Prostate gland (tissue), 2 donors: ENCODE data around the gene TBL2. TPM values are rescaled to one million over a fixed set of nuclear protein-coding genes. Genes with fewer than 3 reads are reported as not detected.
"Not testable (repeated sequence)": the region's sequence is repeated elsewhere in the genome, so short reads cannot be mapped to it uniquely, and the experiment has no call there.

Source experiments
- DNase-seq: peaks from one replicate; pipeline ENCODE4 v3.0.0-alpha.2; 2019; ENCODE audit warnings: low spot score
- H3K27ac ChIP-seq, 2 donors: fragments of 200-600 bp; sonication (generic); 2 replicates each; pipeline ENCODE4 v1.5.1; 2017 to 2019
- H3K27me3 ChIP-seq: fragments of 200-600 bp; sonication (generic); replicated peaks from 2 replicates; pipeline ENCODE4 v1.5.1; 2019; ENCODE audit not compliant: insufficient read depth
- H3K36me3 ChIP-seq, 2 donors: fragments of 200-600 bp; sonication (generic); 1 replicate in 1 of 2; 2 replicates in 1 of 2; pipeline versions ENCODE4 v1.5.1 to v1.8.1; 2017 to 2019
- H3K4me1 ChIP-seq: fragments of 200-600 bp; sonication (generic); replicated peaks from 2 replicates; pipeline ENCODE4 v1.5.1; 2019
- H3K4me3 ChIP-seq, 2 donors: fragments of 200-600 bp; sonication (generic); 2 replicates each; pipeline ENCODE4 v1.5.1; 2017 to 2019
- H3K9me3 ChIP-seq: fragments of 200-600 bp; sonication (generic); 2 replicates; pipeline ENCODE4 v1.5.1; 2017
- POLR2A ChIP-seq: fragments of 450-650 bp; IDR thresholded peaks from one replicate; pipeline ENCODE4 v1.6.1; 2016; ENCODE audit warnings: antibody characterized with exemption, mild to moderate bottlenecking
- POLR2AphosphoS5 ChIP-seq: sonication (generic); formaldehyde crosslinking; IDR thresholded peaks from one replicate; pipeline ENCODE4 v1.6.1; 2017; ENCODE audit warnings: antibody characterized with exemption
- WGBS: methylation state at CpG from one replicate; pipeline ENCODE4 v1.1.5; 2018; 5-methylcytosine and 5-hydroxymethylcytosine counted together
- intact Hi-C: fragments of 100-400 bp; cut with DNase I; formaldehyde crosslinking; loops from one replicate; pipeline ENCODE4 v1.14.2; 2022
- total RNA-seq, 2 donors: library from RNA; depleted of rRNA; stranded (reverse); fragments of >200 nt; gene quantifications; one replicate each; pipeline ENCODE4 v1.1.0, GENCODE V29; 2016
- TF ChIP-seq, protein P1 (sequence below), 4 experiments: fragments of 200-600 bp in 2 of 4; fragments of 450-650 bp in 2 of 4; sonication (generic) in 2 of 4; IDR thresholded peaks; 1 replicate in 3 of 4; 2 replicates in 1 of 4; pipeline ENCODE4 v1.5.1; 2016 to 2019; ENCODE audit warnings: antibody characterized with exemption in 4 of 4, mild to moderate bottlenecking in 2 of 4, moderate library complexity in 2 of 4

TBL2 gene
- total RNA-seq, 2 donors from 2014 or later = 73.5 to 112 TPM

GRCh38 chr7:73547841-73548240 is 30.5 kb downstream of the TBL2 start:
- no peak for DNase-seq
- H3K27ac ChIP-seq = no peak overlapping the region
- H3K27me3 ChIP-seq = no peaks in the 10 kb centered on the region
- H3K4me1 ChIP-seq = no peaks in the 10 kb centered on the region
- no peak overlapping the region for H3K4me3 ChIP-seq
- TF ChIP-seq POLR2A (no peak), POLR2AphosphoS5 (no peak)
- TF ChIP-seq, protein P1, sequence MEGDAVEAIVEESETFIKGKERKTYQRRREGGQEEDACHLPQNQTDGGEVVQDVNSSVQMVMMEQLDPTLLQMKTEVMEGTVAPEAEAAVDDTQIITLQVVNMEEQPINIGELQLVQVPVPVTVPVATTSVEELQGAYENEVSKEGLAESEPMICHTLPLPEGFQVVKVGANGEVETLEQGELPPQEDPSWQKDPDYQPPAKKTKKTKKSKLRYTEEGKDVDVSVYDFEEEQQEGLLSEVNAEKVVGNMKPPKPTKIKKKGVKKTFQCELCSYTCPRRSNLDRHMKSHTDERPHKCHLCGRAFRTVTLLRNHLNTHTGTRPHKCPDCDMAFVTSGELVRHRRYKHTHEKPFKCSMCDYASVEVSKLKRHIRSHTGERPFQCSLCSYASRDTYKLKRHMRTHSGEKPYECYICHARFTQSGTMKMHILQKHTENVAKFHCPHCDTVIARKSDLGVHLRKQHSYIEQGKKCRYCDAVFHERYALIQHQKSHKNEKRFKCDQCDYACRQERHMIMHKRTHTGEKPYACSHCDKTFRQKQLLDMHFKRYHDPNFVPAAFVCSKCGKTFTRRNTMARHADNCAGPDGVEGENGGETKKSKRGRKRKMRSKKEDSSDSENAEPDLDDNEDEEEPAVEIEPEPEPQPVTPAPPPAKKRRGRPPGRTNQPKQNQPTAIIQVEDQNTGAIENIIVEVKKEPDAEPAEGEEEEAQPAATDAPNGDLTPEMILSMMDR (IDR thresholded peaks at IDR 0.05) = no peak
- intact Hi-C loops = no loop called here
- H3K9me3 ChIP-seq = no peaks in the 10 kb centered on the region
- 93% methylated on average over 9 of the region's 9 CpGs for WGBS
- H3K36me3 ChIP-seq = no peaks in the 10 kb centered on the region

GRCh38 chr7:73544678-73545077 is 33.7 kb downstream of the TBL2 start:
- intact Hi-C loops = no loop called here
- no peak overlapping the region for H3K4me3 ChIP-seq
- no peaks in the 10 kb centered on the region for H3K4me1 ChIP-seq
- no peak for DNase-seq
- 98% methylated on average over 2 of the region's 2 CpGs for WGBS
- H3K27ac ChIP-seq = no peak overlapping the region
- TF ChIP-seq POLR2AphosphoS5 (no peak), POLR2A (no peak)
- TF ChIP-seq, protein P1 (IDR thresholded peaks at IDR 0.05) = no peak
- no peaks in the 10 kb centered on the region for H3K27me3 ChIP-seq
- peaks cover 1 to 4% of the 10 kb centered on the region in 2 donors for H3K36me3 ChIP-seq
- H3K9me3 ChIP-seq = no peaks in the 10 kb centered on the region

DNA sequence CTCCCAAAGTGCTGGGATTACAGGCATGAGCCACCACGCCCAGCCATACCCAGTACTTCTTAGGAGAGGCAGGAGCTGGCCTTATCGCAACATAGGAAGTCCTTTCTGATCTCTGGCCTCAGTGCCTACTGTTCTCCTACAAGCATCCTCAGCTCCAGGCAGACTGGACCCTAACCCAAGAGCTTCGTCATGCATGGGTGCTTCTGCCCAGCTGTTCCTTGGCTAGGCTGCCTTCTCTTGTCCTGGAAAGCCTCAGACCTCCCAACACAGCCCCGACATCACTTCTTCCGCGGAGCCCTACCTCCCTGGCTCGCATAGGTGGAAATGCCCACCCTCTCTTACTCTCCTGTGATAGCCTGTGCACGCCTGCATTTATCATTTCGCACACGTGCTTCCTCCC is 36.7 kb downstream of the TBL2 start:
- no peak for TF ChIP-seq POLR2AphosphoS5
- no peak for TF ChIP-seq POLR2A
- TF ChIP-seq, protein P1 (IDR thresholded peaks at IDR 0.05) = no peak
- intact Hi-C loops = no loop called here
- H3K9me3 ChIP-seq = no peaks in the 10 kb centered on the region
- 94% methylated on average over 10 of the region's 10 CpGs for whole genome bisulfite sequencing
- H3K4me1 ChIP-seq = no peaks in the 10 kb centered on the region
- H3K27ac ChIP-seq = no peak overlapping the region
- peaks cover 14 to 29% of the 10 kb centered on the region in 2 donors for H3K36me3 ChIP-seq
- no peaks in the 10 kb centered on the region for H3K27me3 ChIP-seq
- DNase-seq = no peak
- H3K4me3 ChIP-seq = no peak overlapping the region

- Histone ChIP-seq H3K4me1 (no peaks in the 10 kb centered on the region), H3K36me3 (peaks cover 15 to 38% of the 10 kb centered on the region in 2 donors), H3K27me3 (no peaks in the 10 kb centered on the region), H3K9me3 (no peaks in the 10 kb centered on the region), H3K4me3 (no peak overlapping the region), H3K27ac (no peak overlapping the region)
- no peak for DNase-seq
- intact Hi-C loops = no loop called here
- 89% methylated on average over 13 of the region's 13 CpGs for WGBS
- no peak for TF ChIP-seq POLR2A
These were observed 38.7 kb downstream of the TBL2 start for GRCh38 chr7:73539709-73540108.

DNA sequence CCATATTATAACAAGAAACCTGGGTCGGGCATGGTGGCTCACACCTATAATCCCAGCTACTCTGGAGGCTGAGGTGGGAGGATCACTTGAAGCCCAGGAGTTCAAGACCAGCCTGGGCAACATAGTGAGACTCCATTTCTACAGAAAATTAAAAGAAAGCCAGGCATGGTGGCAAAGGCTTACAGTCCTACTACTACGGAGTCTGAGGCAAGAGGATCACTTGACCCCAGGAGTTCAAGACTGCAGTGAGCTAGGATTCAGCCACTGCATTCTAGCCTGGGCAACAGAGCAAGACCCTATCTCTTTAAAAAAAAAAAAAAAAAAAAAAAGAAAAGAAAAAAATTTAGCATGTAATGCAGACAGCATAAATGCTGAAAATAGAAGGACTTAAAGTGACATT is 39.9 kb downstream of the TBL2 start:
- H3K27ac ChIP-seq, H3K4me1 ChIP-seq, H3K27me3 ChIP-seq, H3K9me3 ChIP-seq, H3K4me3 ChIP-seq, DNase-seq, intact Hi-C loops: not testable (repeated sequence)
- peaks cover 15 to 38% of the 10 kb centered on the region in 2 donors for H3K36me3 ChIP-seq
- 98% methylated on average over 2 of the region's 2 CpGs for WGBS

- H3K27me3 ChIP-seq = no peaks in the 10 kb centered on the region
- H3K9me3 ChIP-seq = no peaks in the 10 kb centered on the region
- DNase-seq = no peak
- no peak for TF ChIP-seq POLR2A
- TF ChIP-seq, protein P1 (IDR thresholded peaks at IDR 0.05) = no peak
- no peak for TF ChIP-seq POLR2AphosphoS5
- H3K27ac ChIP-seq = no peak overlapping the region
- 87% methylated on average over 16 of the region's 16 CpGs for WGBS
- H3K36me3 ChIP-seq = peaks cover 15 to 38% of the 10 kb centered on the region in 2 donors
- H3K4me3 ChIP-seq = no peak overlapping the region
- no peaks in the 10 kb centered on the region for H3K4me1 ChIP-seq
- intact Hi-C loops = no loop called here
These were observed 41.3 kb downstream of the TBL2 start for GRCh38 chr7:73537051-73537450.
